K562 (cell line): ENCODE data around the gene NYAP1. TPM values are rescaled to one million over a fixed set of nuclear protein-coding genes. Genes with fewer than 3 reads are reported as not detected.

ENCODE experiments used
- HDAC2 ChIP-seq: fragments of 450-650 bp; IDR thresholded peaks from 2 replicates; pipeline ENCODE4 v1.6.1; 2016; ENCODE audit warnings: mild to moderate bottlenecking
- HOXB6 ChIP-seq: fragments of 250-450 bp; sonication (Bioruptor Pico); IDR thresholded peaks from 2 replicates; pipeline ENCODE4 v1.5.1; 2022; ENCODE audit warnings: mild to moderate bottlenecking, borderline replicate concordance
- RAD21 ChIP-seq, 2 experiments: fragments of 250-450 bp in 1 of 2; fragments of 450-650 bp in 1 of 2; sonication (Bioruptor Pico) in 1 of 2; formaldehyde crosslinking in 1 of 2; IDR thresholded peaks in 1 of 2; conservative IDR thresholded peaks in 1 of 2; 2 replicates each; pipeline versions ENCODE4 v1.4.0 to v1.8.0; 2020 to 2022; ENCODE audit warnings: mild to moderate bottlenecking in 2 of 2, moderate library complexity in 1 of 2
- polyA plus RNA-seq, 8 experiments: library from polyadenylated mRNA; depleted of rRNA in 4 of 8; stranded (reverse) in 5 of 8; unstranded in 3 of 8; fragments of >200 nt; fragmentation: Nextera tagmentation in 2 of 8; fragmentation: Illumina TruSeq in 1 of 8; extraction: Ambion mirVana in 2 of 8; extraction: Trizol in 1 of 8; gene quantifications; 2 replicates each; pipeline versions ENCODE4 v1.2.1 to v1.2.3, GENCODE V29; 2011 to 2014; ENCODE audit warnings: inconsistent platforms in 1 of 8, missing spikeins in 1 of 8
- total RNA-seq, 7 experiments: library from RNA; depleted of rRNA in 6 of 7; stranded (reverse); fragments of >200 nt in 6 of 7; fragmentation: Illumina TruSeq in 2 of 7; extraction: Trizol in 2 of 7; gene quantifications; 2 replicates each; pipeline versions ENCODE4 v1.2.1 to v1.2.3, GENCODE V29; 2011 to 2021; ENCODE audit warnings: low replicate concordance in 1 of 7
- TF ChIP-seq, protein P1 (sequence below): fragments of 200-600 bp; sonication (generic); IDR thresholded peaks from one replicate; pipeline ENCODE4 v1.6.1; 2012; ENCODE audit warnings: mild to moderate bottlenecking, low read depth, low read length, inconsistent platforms
- TF ChIP-seq, protein P2 (sequence below), 3 experiments: IDR thresholded peaks in 2 of 3; conservative IDR thresholded peaks in 1 of 3; 2 replicates each; pipeline ENCODE4 v1.5.1; 2011 to 2012; ENCODE audit warnings: low read length in 3 of 3, mild to moderate bottlenecking in 3 of 3, control low read depth in 2 of 3, improper control_type of control experiment in 1 of 3, inconsistent platforms in 1 of 3, low read depth in 1 of 3, mixed read lengths in 1 of 3, moderate library complexity in 1 of 3; ENCODE audit not compliant: insufficient read depth in 2 of 3
- TF ChIP-seq, protein P3 (sequence below): fragments of 450-650 bp; IDR thresholded peaks from 2 replicates; pipeline ENCODE4 v1.6.1; 2018; ENCODE audit not compliant: partially characterized antibody

Gene NYAP1
- total and polyA plus RNA-seq, 9 of the 15 experiments (the other 6 are each of a cell fraction or from before 2014, with no cell fraction given): 0.11 to 0.88 (median 0.22) TPM; not detected in 2

DNA sequence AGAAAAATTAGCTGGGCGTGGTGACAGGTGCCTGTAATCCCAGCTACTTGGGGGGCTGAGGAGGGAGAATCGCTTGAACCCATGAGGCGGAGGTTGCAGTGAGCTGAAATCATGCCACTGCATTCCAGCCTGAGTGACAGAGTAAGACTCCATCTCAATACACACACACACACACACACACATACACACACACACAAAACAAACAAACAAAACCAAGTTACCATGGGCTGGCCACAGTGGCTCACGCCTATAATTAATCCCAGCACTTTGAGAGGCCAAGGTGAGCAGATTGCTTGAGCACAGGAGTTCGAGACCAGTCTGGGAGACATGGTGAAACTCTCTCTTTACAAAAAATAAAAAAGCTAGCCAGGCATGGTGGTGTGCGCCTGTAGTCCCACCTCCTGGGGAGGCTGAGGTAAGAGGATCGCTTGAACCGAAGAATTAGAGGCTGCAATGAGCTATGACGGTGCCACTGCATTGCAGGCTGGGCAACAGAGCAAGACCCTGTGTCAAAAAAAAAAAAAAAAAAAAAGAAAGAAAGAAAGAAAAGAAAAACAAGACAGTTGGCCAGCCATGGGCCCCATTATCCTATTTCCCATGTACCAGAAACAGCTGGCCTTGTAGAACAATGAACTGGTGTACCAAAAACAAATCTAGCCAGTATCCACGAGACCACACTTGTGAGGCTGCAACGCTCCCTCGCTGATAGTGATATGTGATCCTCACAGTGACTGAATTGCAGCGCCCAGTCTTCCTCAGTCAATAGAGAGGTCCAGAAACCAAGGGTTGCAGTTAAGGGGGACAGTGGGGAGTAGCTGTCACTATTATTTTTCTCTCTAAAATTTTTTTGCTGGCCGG is 48.7 kb downstream of the NYAP1 start (continued):
- TF ChIP-seq RAD21 (CRISPR knock-in tag; conservative IDR thresholded peaks at IDR 0.05 in 1 of 2, IDR thresholded peaks at IDR 0.05 in 1 of 2) (peak in 1 of 2 experiments; percentile 25; a peak in 1 of 4 replicates), HDAC2 (0 out of 2 replicates have a peak, but pooled peaks have one; percentile 31), HOXB6 (CRISPR knock-in tag) (no peak)
- TF ChIP-seq, protein P1, sequence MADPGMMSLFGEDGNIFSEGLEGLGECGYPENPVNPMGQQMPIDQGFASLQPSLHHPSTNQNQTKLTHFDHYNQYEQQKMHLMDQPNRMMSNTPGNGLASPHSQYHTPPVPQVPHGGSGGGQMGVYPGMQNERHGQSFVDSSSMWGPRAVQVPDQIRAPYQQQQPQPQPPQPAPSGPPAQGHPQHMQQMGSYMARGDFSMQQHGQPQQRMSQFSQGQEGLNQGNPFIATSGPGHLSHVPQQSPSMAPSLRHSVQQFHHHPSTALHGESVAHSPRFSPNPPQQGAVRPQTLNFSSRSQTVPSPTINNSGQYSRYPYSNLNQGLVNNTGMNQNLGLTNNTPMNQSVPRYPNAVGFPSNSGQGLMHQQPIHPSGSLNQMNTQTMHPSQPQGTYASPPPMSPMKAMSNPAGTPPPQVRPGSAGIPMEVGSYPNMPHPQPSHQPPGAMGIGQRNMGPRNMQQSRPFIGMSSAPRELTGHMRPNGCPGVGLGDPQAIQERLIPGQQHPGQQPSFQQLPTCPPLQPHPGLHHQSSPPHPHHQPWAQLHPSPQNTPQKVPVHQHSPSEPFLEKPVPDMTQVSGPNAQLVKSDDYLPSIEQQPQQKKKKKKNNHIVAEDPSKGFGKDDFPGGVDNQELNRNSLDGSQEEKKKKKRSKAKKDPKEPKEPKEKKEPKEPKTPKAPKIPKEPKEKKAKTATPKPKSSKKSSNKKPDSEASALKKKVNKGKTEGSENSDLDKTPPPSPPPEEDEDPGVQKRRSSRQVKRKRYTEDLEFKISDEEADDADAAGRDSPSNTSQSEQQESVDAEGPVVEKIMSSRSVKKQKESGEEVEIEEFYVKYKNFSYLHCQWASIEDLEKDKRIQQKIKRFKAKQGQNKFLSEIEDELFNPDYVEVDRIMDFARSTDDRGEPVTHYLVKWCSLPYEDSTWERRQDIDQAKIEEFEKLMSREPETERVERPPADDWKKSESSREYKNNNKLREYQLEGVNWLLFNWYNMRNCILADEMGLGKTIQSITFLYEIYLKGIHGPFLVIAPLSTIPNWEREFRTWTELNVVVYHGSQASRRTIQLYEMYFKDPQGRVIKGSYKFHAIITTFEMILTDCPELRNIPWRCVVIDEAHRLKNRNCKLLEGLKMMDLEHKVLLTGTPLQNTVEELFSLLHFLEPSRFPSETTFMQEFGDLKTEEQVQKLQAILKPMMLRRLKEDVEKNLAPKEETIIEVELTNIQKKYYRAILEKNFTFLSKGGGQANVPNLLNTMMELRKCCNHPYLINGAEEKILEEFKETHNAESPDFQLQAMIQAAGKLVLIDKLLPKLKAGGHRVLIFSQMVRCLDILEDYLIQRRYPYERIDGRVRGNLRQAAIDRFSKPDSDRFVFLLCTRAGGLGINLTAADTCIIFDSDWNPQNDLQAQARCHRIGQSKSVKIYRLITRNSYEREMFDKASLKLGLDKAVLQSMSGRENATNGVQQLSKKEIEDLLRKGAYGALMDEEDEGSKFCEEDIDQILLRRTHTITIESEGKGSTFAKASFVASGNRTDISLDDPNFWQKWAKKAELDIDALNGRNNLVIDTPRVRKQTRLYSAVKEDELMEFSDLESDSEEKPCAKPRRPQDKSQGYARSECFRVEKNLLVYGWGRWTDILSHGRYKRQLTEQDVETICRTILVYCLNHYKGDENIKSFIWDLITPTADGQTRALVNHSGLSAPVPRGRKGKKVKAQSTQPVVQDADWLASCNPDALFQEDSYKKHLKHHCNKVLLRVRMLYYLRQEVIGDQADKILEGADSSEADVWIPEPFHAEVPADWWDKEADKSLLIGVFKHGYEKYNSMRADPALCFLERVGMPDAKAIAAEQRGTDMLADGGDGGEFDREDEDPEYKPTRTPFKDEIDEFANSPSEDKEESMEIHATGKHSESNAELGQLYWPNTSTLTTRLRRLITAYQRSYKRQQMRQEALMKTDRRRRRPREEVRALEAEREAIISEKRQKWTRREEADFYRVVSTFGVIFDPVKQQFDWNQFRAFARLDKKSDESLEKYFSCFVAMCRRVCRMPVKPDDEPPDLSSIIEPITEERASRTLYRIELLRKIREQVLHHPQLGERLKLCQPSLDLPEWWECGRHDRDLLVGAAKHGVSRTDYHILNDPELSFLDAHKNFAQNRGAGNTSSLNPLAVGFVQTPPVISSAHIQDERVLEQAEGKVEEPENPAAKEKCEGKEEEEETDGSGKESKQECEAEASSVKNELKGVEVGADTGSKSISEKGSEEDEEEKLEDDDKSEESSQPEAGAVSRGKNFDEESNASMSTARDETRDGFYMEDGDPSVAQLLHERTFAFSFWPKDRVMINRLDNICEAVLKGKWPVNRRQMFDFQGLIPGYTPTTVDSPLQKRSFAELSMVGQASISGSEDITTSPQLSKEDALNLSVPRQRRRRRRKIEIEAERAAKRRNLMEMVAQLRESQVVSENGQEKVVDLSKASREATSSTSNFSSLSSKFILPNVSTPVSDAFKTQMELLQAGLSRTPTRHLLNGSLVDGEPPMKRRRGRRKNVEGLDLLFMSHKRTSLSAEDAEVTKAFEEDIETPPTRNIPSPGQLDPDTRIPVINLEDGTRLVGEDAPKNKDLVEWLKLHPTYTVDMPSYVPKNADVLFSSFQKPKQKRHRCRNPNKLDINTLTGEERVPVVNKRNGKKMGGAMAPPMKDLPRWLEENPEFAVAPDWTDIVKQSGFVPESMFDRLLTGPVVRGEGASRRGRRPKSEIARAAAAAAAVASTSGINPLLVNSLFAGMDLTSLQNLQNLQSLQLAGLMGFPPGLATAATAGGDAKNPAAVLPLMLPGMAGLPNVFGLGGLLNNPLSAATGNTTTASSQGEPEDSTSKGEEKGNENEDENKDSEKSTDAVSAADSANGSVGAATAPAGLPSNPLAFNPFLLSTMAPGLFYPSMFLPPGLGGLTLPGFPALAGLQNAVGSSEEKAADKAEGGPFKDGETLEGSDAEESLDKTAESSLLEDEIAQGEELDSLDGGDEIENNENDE: no peak
- TF ChIP-seq, protein P2, sequence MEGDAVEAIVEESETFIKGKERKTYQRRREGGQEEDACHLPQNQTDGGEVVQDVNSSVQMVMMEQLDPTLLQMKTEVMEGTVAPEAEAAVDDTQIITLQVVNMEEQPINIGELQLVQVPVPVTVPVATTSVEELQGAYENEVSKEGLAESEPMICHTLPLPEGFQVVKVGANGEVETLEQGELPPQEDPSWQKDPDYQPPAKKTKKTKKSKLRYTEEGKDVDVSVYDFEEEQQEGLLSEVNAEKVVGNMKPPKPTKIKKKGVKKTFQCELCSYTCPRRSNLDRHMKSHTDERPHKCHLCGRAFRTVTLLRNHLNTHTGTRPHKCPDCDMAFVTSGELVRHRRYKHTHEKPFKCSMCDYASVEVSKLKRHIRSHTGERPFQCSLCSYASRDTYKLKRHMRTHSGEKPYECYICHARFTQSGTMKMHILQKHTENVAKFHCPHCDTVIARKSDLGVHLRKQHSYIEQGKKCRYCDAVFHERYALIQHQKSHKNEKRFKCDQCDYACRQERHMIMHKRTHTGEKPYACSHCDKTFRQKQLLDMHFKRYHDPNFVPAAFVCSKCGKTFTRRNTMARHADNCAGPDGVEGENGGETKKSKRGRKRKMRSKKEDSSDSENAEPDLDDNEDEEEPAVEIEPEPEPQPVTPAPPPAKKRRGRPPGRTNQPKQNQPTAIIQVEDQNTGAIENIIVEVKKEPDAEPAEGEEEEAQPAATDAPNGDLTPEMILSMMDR (IDR thresholded peaks at IDR 0.05 in 2 of 3, conservative IDR thresholded peaks at IDR 0.05 in 1 of 3; ENCODE audit: insufficient read depth in 2 of 3, low read depth in 1 of 3, low read length in 3 of 3): peak in 2 of 3 experiments; percentile 10 to 34; a peak in 1 of 6 replicates
- TF ChIP-seq, protein P3, sequence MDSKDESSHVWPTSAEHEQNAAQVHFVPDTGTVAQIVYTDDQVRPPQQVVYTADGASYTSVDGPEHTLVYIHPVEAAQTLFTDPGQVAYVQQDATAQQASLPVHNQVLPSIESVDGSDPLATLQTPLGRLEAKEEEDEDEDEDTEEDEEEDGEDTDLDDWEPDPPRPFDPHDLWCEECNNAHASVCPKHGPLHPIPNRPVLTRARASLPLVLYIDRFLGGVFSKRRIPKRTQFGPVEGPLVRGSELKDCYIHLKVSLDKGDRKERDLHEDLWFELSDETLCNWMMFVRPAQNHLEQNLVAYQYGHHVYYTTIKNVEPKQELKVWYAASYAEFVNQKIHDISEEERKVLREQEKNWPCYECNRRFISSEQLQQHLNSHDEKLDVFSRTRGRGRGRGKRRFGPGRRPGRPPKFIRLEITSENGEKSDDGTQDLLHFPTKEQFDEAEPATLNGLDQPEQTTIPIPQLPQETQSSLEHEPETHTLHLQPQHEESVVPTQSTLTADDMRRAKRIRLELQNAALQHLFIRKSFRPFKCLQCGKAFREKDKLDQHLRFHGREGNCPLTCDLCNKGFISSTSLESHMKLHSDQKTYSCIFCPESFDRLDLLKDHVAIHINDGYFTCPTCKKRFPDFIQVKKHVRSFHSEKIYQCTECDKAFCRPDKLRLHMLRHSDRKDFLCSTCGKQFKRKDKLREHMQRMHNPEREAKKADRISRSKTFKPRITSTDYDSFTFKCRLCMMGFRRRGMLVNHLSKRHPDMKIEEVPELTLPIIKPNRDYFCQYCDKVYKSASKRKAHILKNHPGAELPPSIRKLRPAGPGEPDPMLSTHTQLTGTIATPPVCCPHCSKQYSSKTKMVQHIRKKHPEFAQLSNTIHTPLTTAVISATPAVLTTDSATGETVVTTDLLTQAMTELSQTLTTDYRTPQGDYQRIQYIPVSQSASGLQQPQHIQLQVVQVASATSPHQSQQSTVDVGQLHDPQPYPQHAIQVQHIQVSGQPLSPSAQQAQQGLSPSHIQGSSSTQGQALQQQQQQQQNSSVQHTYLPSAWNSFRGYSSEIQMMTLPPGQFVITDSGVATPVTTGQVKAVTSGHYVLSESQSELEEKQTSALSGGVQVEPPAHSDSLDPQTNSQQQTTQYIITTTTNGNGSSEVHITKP: peak; percentile 17
